HepG2 (cell line): ENCODE data around the gene WDCP. TPM values are rescaled to one million over a fixed set of nuclear protein-coding genes. Genes with fewer than 3 reads are reported as not detected.

Experiments used
- CEBPZ ChIP-seq: IDR thresholded peaks from 2 replicates; pipeline ENCODE4 v1.6.1; 2012; ENCODE audit warnings: low read length, improper control_type of control experiment
- FUBP1 ChIP-seq: sonication (generic); formaldehyde crosslinking; IDR thresholded peaks from 2 replicates; pipeline ENCODE4 v1.5.1; 2020; ENCODE audit warnings: missing genetic modification reagents, mild to moderate bottlenecking, borderline replicate concordance
- MAX ChIP-seq: IDR thresholded peaks from 2 replicates; pipeline ENCODE4 v1.6.1; 2012; ENCODE audit warnings: inconsistent platforms
- MTF1 ChIP-seq: sonication (generic); formaldehyde crosslinking; IDR thresholded peaks from 2 replicates; pipeline ENCODE4 v1.5.0; 2020; ENCODE audit warnings: missing genetic modification reagents
- SETDB1 ChIP-seq: sonication (generic); formaldehyde crosslinking; IDR thresholded peaks from 2 replicates; pipeline ENCODE4 v1.5.1; 2020; ENCODE audit warnings: missing genetic modification reagents, mild to moderate bottlenecking, borderline replicate concordance
- TFDP2 ChIP-seq: sonication (generic); formaldehyde crosslinking; IDR thresholded peaks from 2 replicates; pipeline ENCODE4 v1.4.0; 2020; ENCODE audit warnings: missing genetic modification reagents
- ZBTB20 ChIP-seq: sonication (generic); formaldehyde crosslinking; IDR thresholded peaks from 2 replicates; pipeline ENCODE4 v1.8.1; 2023; ENCODE audit warnings: missing genetic modification reagents, low read depth, mild to moderate bottlenecking, borderline replicate concordance
- ZFP36L1 ChIP-seq: sonication (generic); formaldehyde crosslinking; IDR thresholded peaks from 2 replicates; pipeline ENCODE4 v1.8.0; 2022; ENCODE audit warnings: mild to moderate bottlenecking, missing genetic modification reagents, moderate library complexity
- ZNF615 ChIP-seq: sonication (generic); formaldehyde crosslinking; IDR thresholded peaks from 2 replicates; pipeline ENCODE4 v1.5.0; 2020; ENCODE audit warnings: mild to moderate bottlenecking, missing genetic modification reagents, borderline replicate concordance
- ZNF782 ChIP-seq: sonication (generic); formaldehyde crosslinking; IDR thresholded peaks from 2 replicates; pipeline ENCODE4 v1.4.0; 2020; ENCODE audit warnings: missing genetic modification reagents, mild to moderate bottlenecking, borderline replicate concordance
- polyA plus RNA-seq, 8 experiments: library from polyadenylated mRNA; depleted of rRNA in 3 of 8; stranded (reverse) in 7 of 8; unstranded in 1 of 8; fragments of >200 nt; fragmentation: Illumina TruSeq in 4 of 8; extraction: Trizol in 4 of 8; gene quantifications; 2 replicates each; pipeline versions ENCODE4 v1.2.1 to v1.2.3, GENCODE V29; 2011 to 2016; ENCODE audit warnings: low read depth in 4 of 8, missing spikeins in 1 of 8, mixed read lengths in 1 of 8; ENCODE audit not compliant: insufficient read depth in 1 of 8
- total RNA-seq, 5 experiments: library from RNA; depleted of rRNA; stranded (reverse); fragments of >200 nt; fragmentation: Illumina TruSeq; extraction: Trizol; gene quantifications; 2 replicates each; pipeline ENCODE4 v1.2.3, GENCODE V29; 2016; ENCODE audit warnings: low read depth in 1 of 5
- TF ChIP-seq, protein P1 (sequence below): IDR thresholded peaks from 2 replicates; pipeline ENCODE4 v1.6.1; 2016
- TF ChIP-seq, protein P2 (sequence below): sonication (generic); formaldehyde crosslinking; IDR thresholded peaks from 2 replicates; pipeline ENCODE4 v1.8.1; 2023; ENCODE audit warnings: missing genetic modification reagents, mild to moderate bottlenecking, borderline replicate concordance
- TF ChIP-seq, protein P3 (sequence below): sonication (generic); formaldehyde crosslinking; IDR thresholded peaks from 2 replicates; pipeline ENCODE4 v1.5.0; 2020; ENCODE audit warnings: mild to moderate bottlenecking, missing genetic modification reagents, borderline replicate concordance

The WDCP gene
- total and polyA plus RNA-seq, 2 of the 13 experiments (the other 11 are each of a cell fraction or from before 2014, with no cell fraction given): 17.4 to 22.6 TPM

DNA sequence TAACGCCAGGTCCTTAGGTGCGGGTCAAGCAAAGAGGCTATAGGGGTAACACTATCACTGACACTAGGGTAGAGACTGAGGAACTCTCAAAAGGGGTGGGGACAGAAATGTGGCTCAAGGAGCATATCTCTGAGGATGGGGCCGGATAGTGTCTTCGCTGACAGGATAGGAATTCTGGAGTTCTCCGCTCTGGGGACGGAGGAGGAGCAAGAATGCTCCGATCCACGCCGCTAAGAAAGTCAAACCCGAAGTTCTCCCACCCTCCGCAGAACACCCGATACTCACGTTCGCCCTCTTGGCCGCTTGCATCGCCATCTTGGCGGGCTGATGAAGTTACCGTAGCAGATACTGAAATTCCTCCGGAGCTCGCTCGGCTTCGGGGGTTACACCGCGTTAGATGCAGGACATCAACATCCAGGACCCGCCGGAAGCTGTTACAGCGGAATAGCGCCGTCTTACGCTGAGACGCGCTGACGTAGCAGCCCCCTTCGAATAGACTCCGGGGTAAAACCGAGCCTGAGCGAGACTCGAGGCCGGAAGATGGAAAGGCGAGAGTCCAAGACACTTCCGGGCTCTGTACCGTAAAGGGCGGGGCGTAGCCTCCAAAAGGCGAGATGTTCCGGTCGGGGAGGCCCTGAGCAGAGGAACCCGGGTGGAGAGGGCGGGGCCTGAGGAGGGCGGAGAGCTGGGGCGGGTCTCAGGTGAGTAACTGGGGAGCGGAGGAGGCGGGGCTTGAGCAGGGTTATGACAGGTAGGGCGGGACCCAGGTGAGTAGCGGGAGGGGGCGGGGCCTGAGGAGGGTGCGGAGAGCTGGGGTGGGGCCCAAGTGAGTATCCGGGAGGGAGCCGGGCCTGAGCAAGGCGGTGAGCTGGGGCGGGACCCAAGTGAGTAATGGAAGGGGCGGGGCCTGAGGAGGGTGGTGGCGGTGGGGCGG, 29.0 kb upstream of the WDCP start, which contains the start of gene SF3B6 (continued):
- TF ChIP-seq, protein P1, sequence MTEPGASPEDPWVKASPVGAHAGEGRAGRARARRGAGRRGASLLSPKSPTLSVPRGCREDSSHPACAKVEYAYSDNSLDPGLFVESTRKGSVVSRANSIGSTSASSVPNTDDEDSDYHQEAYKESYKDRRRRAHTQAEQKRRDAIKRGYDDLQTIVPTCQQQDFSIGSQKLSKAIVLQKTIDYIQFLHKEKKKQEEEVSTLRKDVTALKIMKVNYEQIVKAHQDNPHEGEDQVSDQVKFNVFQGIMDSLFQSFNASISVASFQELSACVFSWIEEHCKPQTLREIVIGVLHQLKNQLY (CRISPR knock-in tag): peak; percentile 83
- TF ChIP-seq, protein P2, sequence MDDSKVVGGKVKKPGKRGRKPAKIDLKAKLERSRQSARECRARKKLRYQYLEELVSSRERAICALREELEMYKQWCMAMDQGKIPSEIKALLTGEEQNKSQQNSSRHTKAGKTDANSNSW (CRISPR knock-in tag): peak; percentile 61; the same call in 1 of the 2 replicates
- no peak for TF ChIP-seq SETDB1
- TF ChIP-seq ZFP36L1 (CRISPR knock-in tag): no peak; the same call in 1 of the 2 replicates
- TF ChIP-seq ZBTB20 (CRISPR knock-in tag): peak; percentile 86
- TF ChIP-seq ZNF782 (CRISPR knock-in tag): peak; percentile 92
- peak; percentile 96 for TF ChIP-seq ZNF615
- peak; percentile 95 for TF ChIP-seq MAX
- no peak for TF ChIP-seq CEBPZ
- TF ChIP-seq, protein P3, sequence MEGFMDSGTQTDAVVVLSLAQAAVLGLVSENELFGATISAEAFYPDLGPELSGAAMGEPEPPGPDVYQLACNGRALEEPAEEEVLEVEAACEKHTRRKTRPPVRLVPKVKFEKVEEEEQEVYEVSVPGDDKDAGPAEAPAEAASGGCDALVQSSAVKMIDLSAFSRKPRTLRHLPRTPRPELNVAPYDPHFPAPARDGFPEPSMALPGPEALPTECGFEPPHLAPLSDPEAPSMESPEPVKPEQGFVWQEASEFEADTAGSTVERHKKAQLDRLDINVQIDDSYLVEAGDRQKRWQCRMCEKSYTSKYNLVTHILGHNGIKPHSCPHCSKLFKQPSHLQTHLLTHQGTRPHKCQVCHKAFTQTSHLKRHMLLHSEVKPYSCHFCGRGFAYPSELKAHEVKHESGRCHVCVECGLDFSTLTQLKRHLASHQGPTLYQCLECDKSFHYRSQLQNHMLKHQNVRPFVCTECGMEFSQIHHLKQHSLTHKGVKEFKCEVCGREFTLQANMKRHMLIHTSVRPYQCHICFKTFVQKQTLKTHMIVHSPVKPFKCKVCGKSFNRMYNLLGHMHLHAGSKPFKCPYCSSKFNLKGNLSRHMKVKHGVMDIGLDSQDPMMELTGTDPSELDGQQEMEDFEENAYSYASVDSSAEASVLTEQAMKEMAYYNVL (CRISPR knock-in tag): peak; percentile 89; the same call in 1 of the 2 replicates
- peak; percentile 79 for TF ChIP-seq TFDP2 (CRISPR knock-in tag)
- TF ChIP-seq MTF1: no peak
- TF ChIP-seq FUBP1 (CRISPR knock-in tag): no peak; the same call in 1 of the 2 replicates
